ENCODE measurements around the gene CYTH4. TPM values are rescaled to one million over a fixed set of nuclear protein-coding genes. Genes with fewer than 3 reads are reported as not detected.

Gene CYTH4
- total and polyA plus RNA-seq, 2 of the 8 experiments (the other 6 are each of a cell fraction or from before 2014, with no cell fraction given) = 0.09 TPM; not detected in 1

DNA sequence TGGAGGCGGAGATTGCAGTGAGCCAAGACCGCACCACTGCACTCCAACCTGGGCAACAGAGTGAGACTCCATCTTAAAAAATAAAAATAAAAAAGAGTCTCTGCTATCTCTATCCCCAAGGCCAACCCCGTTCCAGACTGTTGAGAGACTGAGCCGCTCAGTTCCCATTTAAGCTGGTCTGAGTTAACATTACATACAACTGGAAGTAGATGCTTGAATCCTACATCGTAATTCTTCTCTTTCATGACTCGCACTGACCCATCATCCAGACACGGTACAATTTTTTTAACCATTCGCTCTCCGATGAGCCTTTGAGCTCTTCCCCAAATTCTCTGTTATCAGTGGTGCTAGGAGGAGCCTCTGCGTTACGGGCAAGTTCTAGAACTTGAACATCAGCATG lies 4.9 kb upstream of the CYTH4 start:
- Histone ChIP-seq H3K4me1 (replicated peaks in 1 of 4; ENCODE audit: control insufficient read depth in 3 of 4, insufficient read depth in 4 of 4, low read length in 3 of 4) (peaks cover 0 to 2% (median 0%) of the 10 kb centered on the region in 4 experiments; a peak in 1 of 7 replicates), H3K56ac (replicated peaks; ENCODE audit: insufficient read length, low read depth, low read length) (no peak overlapping the region), H2AFZ (ENCODE audit: low read length) (no peak overlapping the region), H2BK120ac (replicated peaks; ENCODE audit: low read depth, low read length) (no peak overlapping the region), H3K9me3 (ENCODE audit: insufficient read depth in 2 of 2, low read depth in 1 of 2, low read length in 1 of 2) (no peaks in the 10 kb centered on the region), H4K91ac (replicated peaks; ENCODE audit: insufficient read length, low read length) (no peak overlapping the region), H4K20me1 (replicated peaks in 1 of 2; ENCODE audit: control insufficient read depth in 1 of 2, insufficient read depth in 2 of 2, low read length in 2 of 2) (no peaks in the 10 kb centered on the region), H2BK12ac (ENCODE audit: low read depth, low read length) (no peak overlapping the region), H3K36me3 (ENCODE audit: control insufficient read depth in 2 of 4, insufficient read depth in 4 of 4, low read length in 3 of 4) (no peaks in the 10 kb centered on the region), H2AK5ac (ENCODE audit: low read depth, low read length) (no peak overlapping the region), H3K18ac (ENCODE audit: extremely low read depth, low read length) (no peak overlapping the region), H3K4me2 (ENCODE audit: insufficient read depth in 1 of 2, low read depth in 2 of 2, low read length in 2 of 2) (no peak overlapping the region), H3K4ac (replicated peaks; ENCODE audit: insufficient read length, low read depth, low read length) (no peak overlapping the region), H4K8ac (ENCODE audit: extremely low read depth, insufficient read depth, low read length) (no peak overlapping the region), H3K79me1 (ENCODE audit: low read depth, low read length) (no peaks in the 10 kb centered on the region), H3K23me2 (ENCODE audit: low read depth, low read length) (no peaks in the 10 kb centered on the region), H3K23ac (ENCODE audit: insufficient read length) (no peak overlapping the region), H3K9ac (replicated peaks in 1 of 4; ENCODE audit: extremely low read depth in 1 of 4, low read depth in 3 of 4, low read length in 3 of 4) (no peak overlapping the region), H3K14ac (ENCODE audit: insufficient read length) (no peak overlapping the region), H2BK20ac (ENCODE audit: low read length) (no peak overlapping the region), H4K5ac (ENCODE audit: insufficient read length, low read depth, low read length) (no peak overlapping the region), H3K27me3 (replicated peaks in 1 of 4; ENCODE audit: control insufficient read depth in 3 of 4, extremely low read depth in 1 of 4, insufficient read depth in 3 of 4, low read length in 3 of 4) (no peaks in the 10 kb centered on the region), H3K4me3 (ENCODE audit: extremely low read depth in 1 of 4, insufficient read depth in 2 of 4, low read depth in 3 of 4, low read length in 4 of 4) (no peak overlapping the region), H3K27ac (ENCODE audit: low read depth, low read length) (no peak overlapping the region), H2BK15ac (ENCODE audit: low read length) (no peak overlapping the region), H3K79me2 (ENCODE audit: control insufficient read depth in 1 of 2, insufficient read depth in 2 of 2, low read length in 2 of 2) (no peaks in the 10 kb centered on the region), H2BK5ac (ENCODE audit: low read depth, low read length) (no peak overlapping the region)
- TF ChIP-seq KDM1A (IDR thresholded peaks at IDR 0.05; ENCODE audit: borderline replicate concordance, low read length) = no peak
- TF ChIP-seq, protein P1, sequence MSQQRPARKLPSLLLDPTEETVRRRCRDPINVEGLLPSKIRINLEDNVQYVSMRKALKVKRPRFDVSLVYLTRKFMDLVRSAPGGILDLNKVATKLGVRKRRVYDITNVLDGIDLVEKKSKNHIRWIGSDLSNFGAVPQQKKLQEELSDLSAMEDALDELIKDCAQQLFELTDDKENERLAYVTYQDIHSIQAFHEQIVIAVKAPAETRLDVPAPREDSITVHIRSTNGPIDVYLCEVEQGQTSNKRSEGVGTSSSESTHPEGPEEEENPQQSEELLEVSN (IDR thresholded peaks at IDR 0.05) = no peak
- no peak for TF ChIP-seq POLR2A (IDR thresholded peaks at IDR 0.05; ENCODE audit: control extremely low read depth in 1 of 2, low read depth in 2 of 2, low read length in 2 of 2)
- TF ChIP-seq BCL11A (IDR thresholded peaks at IDR 0.05; ENCODE audit: low read depth in 2 of 2, low read length in 2 of 2) = no peak
- TF ChIP-seq BRCA1 (IDR thresholded peaks at IDR 0.05; ENCODE audit: low read depth, low read length) = no peak
- TF ChIP-seq GABPA (IDR thresholded peaks at IDR 0.05; ENCODE audit: borderline replicate concordance, insufficient read depth, low read length) = no peak
- POLR2A ChIA-PET (ENCODE audit: partially characterized antibody) = interaction anchor here (0.7 kb wide), 1 partner anchor 285 kb away, joined by 3 read pairs; no protein-coding TSS in a partner anchor
- FAIRE-seq (no peak), DNase-seq (ENCODE audit: low read depth in 1 of 2, low spot score in 2 of 2) (no peak)
- CTCF ChIA-PET (ENCODE audit: partially characterized antibody) = interaction anchor here (0.6 to 2.7 kb wide), 4 partner anchors 10 to 280 kb away, joined by 3 to 11 read pairs (median 6); no protein-coding TSS in a partner anchor
- 89% methylated on average over 11 of the region's 11 CpGs; no CpG with 5 or more reads in 1 of the 2 experiments for WGBS, 2 experiments (ENCODE audit: extremely low coverage in 1 of 2, insufficient coverage in 1 of 2, insufficient read length in 1 of 2, insufficient replicate concordance in 2 of 2, low coverage in 1 of 2, low lambda C conversion rate in 2 of 2, missing lambda C conversion rate in 1 of 2)

Data from H1 (cell line).